B cell (primary cell): Measurements from ENCODE around the gene RARRES1. TPM values are rescaled to one million over a fixed set of nuclear protein-coding genes. Genes with fewer than 3 reads are reported as not detected.

Source experiments
- ATAC-seq: fragments of 200-7000 bp; cut with Tn5 transposase; one replicate; pipeline ENCODE4 v1.10.0; 2021; ENCODE audit warnings: low read depth, mild to moderate bottlenecking, moderate number of reproducible peaks, moderate library complexity
- CTCF ChIA-PET: fragments of 350-600 bp; sonication (Branson Sonifier 250); formaldehyde crosslinking; loops from one replicate; lab custom pipeline; 2021; ENCODE audit warnings: antibody characterized with exemption, inconsistent platforms; lab: Charles Lee
- POLR2A ChIA-PET: fragments of 350-600 bp; sonication (Branson Sonifier 250); formaldehyde crosslinking; loops from one replicate; lab custom pipeline; 2021; ENCODE audit warnings: antibody characterized with exemption; lab: Charles Lee
- DNase-seq: peaks from one replicate; pipeline ENCODE4 v3.0.0; 2013
- H2AFZ ChIP-seq: 2 replicates; pipeline ENCODE4 v1.6.1; 2012; ENCODE audit warnings: mild to moderate bottlenecking, low read depth, low read length; ENCODE audit not compliant: insufficient read depth, poor library complexity, severe bottlenecking
- H3K27ac ChIP-seq, 2 donors: 1 replicate in 1 of 2; 2 replicates in 1 of 2; pipeline ENCODE4 v1.5.1; 2012 to 2013; ENCODE audit warnings: low read length in 2 of 2, mild to moderate bottlenecking in 2 of 2, moderate library complexity in 1 of 2
- H3K27me3 ChIP-seq, 4 experiments: fragments of 200-600 bp in 1 of 4; sonication (generic) in 1 of 4; replicated peaks in 1 of 4; 1 replicate in 2 of 4; 2 replicates in 2 of 4; pipeline versions ENCODE4 v1.6.1 to v1.7.0; 2013 to 2016; ENCODE audit warnings: low read length in 3 of 4, mild to moderate bottlenecking in 2 of 4, mixed read lengths in 1 of 4, moderate library complexity in 1 of 4; ENCODE audit not compliant: insufficient read depth in 4 of 4, control insufficient read depth in 3 of 4; ENCODE audit errors: control extremely low read depth in 1 of 4
- H3K36me3 ChIP-seq, 2 experiments: replicated peaks in 1 of 2; 1 replicate in 1 of 2; 2 replicates in 1 of 2; pipeline versions ENCODE4 v1.6.1 to v1.7.1; 2013; ENCODE audit warnings: low read length in 1 of 2; ENCODE audit not compliant: insufficient read depth in 2 of 2, control insufficient read depth in 1 of 2; ENCODE audit errors: control extremely low read depth in 1 of 2, extremely low read depth in 1 of 2
- H3K4me1 ChIP-seq, 2 donors: fragments of 200-600 bp in 1 of 2; sonication (generic) in 1 of 2; 1 replicate in 1 of 2; 2 replicates in 1 of 2; pipeline versions ENCODE4 v1.5.1 to v1.6.1; 2013 to 2017; ENCODE audit warnings: low read length in 2 of 2; ENCODE audit not compliant: control insufficient read depth in 2 of 2, insufficient read depth in 2 of 2
- H3K4me2 ChIP-seq: replicated peaks from 2 replicates; pipeline ENCODE3; 2012; ENCODE audit warnings: mild to moderate bottlenecking, low read depth, low read length; ENCODE audit not compliant: poor library complexity, severe bottlenecking
- H3K4me3 ChIP-seq, 5 experiments: fragments of 200-600 bp in 1 of 5; sonication (generic) in 1 of 5; 1 replicate in 3 of 5; 2 replicates in 2 of 5; pipeline versions ENCODE4 v1.5.1 to v1.7.0; 2011 to 2016; ENCODE audit warnings: low read length in 4 of 5, mild to moderate bottlenecking in 4 of 5, low read depth in 2 of 5, control low read depth in 1 of 5, moderate library complexity in 1 of 5; ENCODE audit not compliant: insufficient read depth in 1 of 5; ENCODE audit errors: control extremely low read depth in 1 of 5, extremely low read depth in 1 of 5
- H3K79me2 ChIP-seq: fragments of 200-600 bp; sonication (generic); one replicate; pipeline ENCODE4 v1.6.0; 2016; ENCODE audit warnings: low read length; ENCODE audit not compliant: control insufficient read depth, insufficient read depth
- H3K9ac ChIP-seq: fragments of 200-600 bp; sonication (generic); 2 replicates; pipeline ENCODE4 v1.6.1; 2017; ENCODE audit warnings: mild to moderate bottlenecking, low read length, moderate library complexity
- H3K9me3 ChIP-seq, 3 donors: one replicate each; pipeline versions ENCODE4 v1.6.1 to v1.7.1; 2013; ENCODE audit warnings: low read length in 2 of 3; ENCODE audit not compliant: control insufficient read depth in 2 of 3, insufficient read depth in 1 of 3; ENCODE audit errors: control extremely low read depth in 1 of 3
- H4K20me1 ChIP-seq: 2 replicates; pipeline ENCODE4 v1.6.0; 2012; ENCODE audit warnings: mild to moderate bottlenecking, low read length; ENCODE audit not compliant: insufficient read depth, control insufficient read depth, poor library complexity, severe bottlenecking
- H3K27ac Mint-ChIP-seq: one replicate; pipeline ENCODE4 v1.8.0; 2021; ENCODE audit warnings: mixed read lengths
- H3K27me3 Mint-ChIP-seq: one replicate; pipeline ENCODE4 v1.8.0; 2021; ENCODE audit warnings: mixed read lengths
- H3K4me1 Mint-ChIP-seq: one replicate; pipeline ENCODE4 v1.8.0; 2021; ENCODE audit warnings: mixed read lengths
- H3K4me3 Mint-ChIP-seq: one replicate; pipeline ENCODE4 v1.8.0; 2021; ENCODE audit warnings: mixed read lengths
- H3K9me3 Mint-ChIP-seq: one replicate; pipeline ENCODE4 v1.8.0; 2022; ENCODE audit warnings: mixed read lengths; ENCODE audit not compliant: insufficient read depth
- CTCF ChIP-seq: fragments of 200-600 bp; IDR thresholded peaks from one replicate; pipeline ENCODE4 v1.8.0; 2022; ENCODE audit warnings: antibody characterized with exemption, mild to moderate bottlenecking
- EZH2 ChIP-seq: IDR thresholded peaks from 2 replicates; pipeline ENCODE4 v1.6.1; 2012; ENCODE audit warnings: borderline replicate concordance, low read depth, mild to moderate bottlenecking, moderate library complexity, low read length; ENCODE audit not compliant: insufficient read depth, poor library complexity, severe bottlenecking
- WGBS: methylation state at CpG from one replicate; pipeline ENCODE4 v1.1.5; 2013; ENCODE audit warnings: missing lambda C conversion rate; ENCODE audit not compliant: insufficient coverage; 5-methylcytosine and 5-hydroxymethylcytosine counted together
- intact Hi-C: fragments of 100-400 bp; cut with micrococcal nuclease; formaldehyde crosslinking; loops from one replicate; pipeline ENCODE4 v1.10.0; 2022
- polyA plus RNA-seq: library from polyadenylated mRNA; depleted of rRNA; stranded (reverse); fragments of >200 nt; gene quantifications from 2 replicates; pipeline ENCODE4 v1.2.3, GENCODE V29; 2012
- total RNA-seq, 2 donors: library from RNA; stranded (reverse); fragments of 120-200 nt in 1 of 2; gene quantifications; 1 replicate in 1 of 2; 2 replicates in 1 of 2; pipeline versions ENCODE4 v1.2.3 to v1.2.4, GENCODE V29; 2013 to 2022

The RARRES1 gene
- total and polyA plus RNA-seq, 2 donors (not counting 1 experiment from before 2014, with no cell fraction given) = not detected

GRCh38 chr3:158725348-158726011 lies 6.8 kb downstream of the RARRES1 start:
- Mint-ChIP-seq H3K4me1 (peaks cover 21% of the 10 kb centered on the region), H3K27me3 (no peaks in the 10 kb centered on the region), H3K4me3 (no peak overlapping the region), H3K27ac (no peak overlapping the region), H3K9me3 (no peaks in the 10 kb centered on the region)
- intact Hi-C loops = loop anchor here (5.0 kb wide), 1 partner anchor 537 kb away; no protein-coding TSS in a partner anchor
- no peak for DNase-seq
- Histone ChIP-seq H3K79me2 (no peaks in the 10 kb centered on the region), H3K4me3 (no peak overlapping the region), H3K36me3 (no peaks in the 10 kb centered on the region), H2AFZ (no peak overlapping the region), H3K9ac (no peak overlapping the region), H3K27me3 (no peaks in the 10 kb centered on the region), H3K4me2 (no peak overlapping the region), H3K4me1 (peaks cover 12 to 17% of the 10 kb centered on the region in 2 donors), H4K20me1 (no peaks in the 10 kb centered on the region), H3K27ac (no peak overlapping the region), H3K9me3 (no peaks in the 10 kb centered on the region)
- ATAC-seq = no peak
- CTCF ChIA-PET = interaction anchor here (1.4 to 4.7 kb wide), 3 partner anchors 16 to 68 kb away, joined by 5 to 122 read pairs (median 24); no protein-coding TSS in a partner anchor
- TF ChIP-seq EZH2 = no peak
- TF ChIP-seq CTCF = no peak
- POLR2A ChIA-PET = no interaction called here
- 100% methylated on average over 3 of the region's 9 CpGs for WGBS

GRCh38 chr3:158723991-158724390 lies 8.3 kb downstream of the RARRES1 start:
- Histone ChIP-seq H3K9me3 (no peaks in the 10 kb centered on the region), H3K4me2 (no peak overlapping the region), H3K27ac (no peak overlapping the region), H3K79me2 (no peaks in the 10 kb centered on the region), H3K4me3 (no peak overlapping the region), H3K36me3 (peaks cover 0 to 2% of the 10 kb centered on the region in 2 experiments), H3K4me1 (peaks cover 12 to 17% of the 10 kb centered on the region in 2 donors), H4K20me1 (no peaks in the 10 kb centered on the region), H2AFZ (no peak overlapping the region), H3K27me3 (no peaks in the 10 kb centered on the region), H3K9ac (no peak overlapping the region)
- Mint-ChIP-seq H3K4me3 (no peak overlapping the region), H3K27me3 (no peaks in the 10 kb centered on the region), H3K4me1 (peaks cover 19% of the 10 kb centered on the region), H3K9me3 (no peaks in the 10 kb centered on the region), H3K27ac (no peak overlapping the region)
- DNase-seq = no peak
- POLR2A ChIA-PET = no interaction called here
- ATAC-seq = no peak
- intact Hi-C loops = no loop called here
- CTCF ChIA-PET = interaction anchor here (1.4 kb wide), 1 partner anchor 66 kb away, joined by 4 read pairs; no protein-coding TSS in a partner anchor
- TF ChIP-seq CTCF (no peak), EZH2 (no peak)
- WGBS = 95% methylated on average over 7 of the region's 7 CpGs
